ENCODE data around the gene SHMT2.

Gene SHMT2

DNA sequence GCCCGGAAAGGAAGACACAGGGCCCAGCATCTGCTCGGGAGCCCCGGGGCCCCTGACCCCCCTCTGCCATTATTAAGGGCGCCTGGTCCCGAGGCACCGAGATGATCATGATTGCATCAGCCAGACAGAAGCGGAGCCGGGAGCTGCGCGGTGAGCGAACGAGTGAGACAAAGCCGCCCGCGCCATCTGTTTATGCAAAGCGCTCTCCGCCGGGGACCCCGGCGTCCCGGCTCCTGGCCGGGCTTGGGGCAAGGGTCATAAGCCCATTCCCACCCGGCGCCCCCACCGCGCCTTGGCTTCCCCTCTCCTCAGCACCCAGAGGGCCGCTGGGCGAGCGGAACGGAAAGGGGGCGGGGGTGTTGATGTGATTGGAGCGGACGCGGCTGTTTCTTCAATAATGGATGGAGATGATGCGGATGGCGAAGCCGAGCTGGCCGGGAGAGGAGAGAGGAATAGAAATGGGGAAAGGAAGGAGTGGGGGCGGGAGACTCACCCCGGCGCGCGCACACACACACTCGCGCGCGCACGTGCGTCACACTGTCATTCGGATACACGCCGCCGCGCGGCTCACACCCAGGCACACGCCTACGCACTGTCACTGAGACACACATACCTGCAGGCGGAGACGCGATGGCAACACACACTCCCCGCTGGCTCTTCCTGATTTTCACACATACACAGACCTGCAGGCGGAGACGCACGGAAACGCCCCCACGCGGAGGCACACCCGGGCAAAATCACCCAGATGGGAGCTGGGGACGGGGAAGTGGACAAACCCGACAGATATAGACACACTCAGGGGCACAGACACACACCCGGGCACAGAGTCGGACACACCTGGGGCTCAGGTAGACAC is 10.8 kb downstream of the SHMT2 start:
- no peak for DNase-seq (ENCODE audit: low read depth)

DNA sequence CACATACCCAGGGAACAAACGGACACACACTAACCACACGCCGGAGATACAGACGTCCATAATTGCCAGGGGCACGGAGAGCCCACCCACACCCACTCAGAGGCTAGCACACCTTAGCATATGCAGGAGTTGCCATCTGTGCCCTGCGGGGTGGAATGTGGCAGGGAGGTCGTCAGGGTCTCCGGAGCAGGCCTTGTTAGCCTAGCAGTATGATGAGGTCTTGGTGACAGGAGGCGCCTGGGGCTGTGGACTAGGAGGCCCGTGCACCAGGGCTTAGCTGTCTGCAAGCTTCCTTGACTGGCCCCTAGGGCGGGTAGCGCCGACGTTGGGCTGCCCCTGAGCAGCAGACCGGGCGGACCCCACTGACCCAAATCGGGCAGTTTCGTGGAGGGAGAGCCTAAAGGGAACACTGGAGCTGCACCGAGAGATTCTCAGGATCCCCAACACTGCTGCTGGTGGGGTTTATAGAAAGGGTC is 11.5 kb downstream of the SHMT2 start:
- no peak for DNase-seq (ENCODE audit: low read depth)

DNA sequence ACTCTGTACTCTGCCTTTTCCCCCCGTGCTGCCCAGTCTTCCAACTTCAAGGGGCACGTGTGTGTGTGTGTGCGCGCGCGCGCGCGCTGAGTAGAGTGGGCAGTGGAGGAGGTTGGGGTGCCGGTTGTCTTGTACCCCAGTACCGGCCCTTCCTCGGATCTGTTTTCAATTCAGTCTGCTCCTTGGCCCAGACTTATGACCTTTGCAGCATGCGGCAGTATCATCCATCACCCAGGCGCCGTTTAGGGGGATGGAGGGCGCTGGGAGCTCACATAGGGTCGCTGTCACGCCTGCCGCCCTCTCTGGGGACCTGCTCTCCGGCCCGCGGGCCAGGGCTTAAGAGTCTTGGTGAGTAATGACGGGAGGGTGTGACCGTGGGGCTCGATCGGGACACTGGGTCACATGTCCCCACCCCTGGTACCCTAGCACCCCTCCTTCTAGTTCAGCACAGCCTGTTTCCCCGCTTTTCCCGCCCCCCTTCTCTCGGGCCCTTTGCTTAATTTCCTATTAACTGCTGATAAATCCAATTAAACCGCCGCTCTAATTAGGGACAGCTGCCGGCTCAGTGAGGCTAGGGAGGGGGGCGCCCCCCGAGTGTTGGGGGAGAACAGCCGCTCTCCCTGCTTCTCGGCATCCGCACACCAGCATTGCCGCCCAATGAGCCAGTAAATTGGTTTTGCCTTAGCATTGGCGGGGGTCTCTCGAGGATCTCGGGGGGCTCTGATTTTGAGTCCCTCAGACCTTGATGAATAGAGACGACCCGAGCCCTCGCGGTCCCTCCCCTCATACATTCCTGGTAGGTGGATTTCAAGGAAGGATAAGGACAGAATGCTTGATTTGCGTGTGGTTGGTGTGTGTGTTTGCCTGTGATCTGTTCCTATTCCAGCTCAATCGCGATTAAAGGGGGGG is 12.1 kb downstream of the SHMT2 start:
- no peak for DNase-seq (ENCODE audit: low read depth)

DNA sequence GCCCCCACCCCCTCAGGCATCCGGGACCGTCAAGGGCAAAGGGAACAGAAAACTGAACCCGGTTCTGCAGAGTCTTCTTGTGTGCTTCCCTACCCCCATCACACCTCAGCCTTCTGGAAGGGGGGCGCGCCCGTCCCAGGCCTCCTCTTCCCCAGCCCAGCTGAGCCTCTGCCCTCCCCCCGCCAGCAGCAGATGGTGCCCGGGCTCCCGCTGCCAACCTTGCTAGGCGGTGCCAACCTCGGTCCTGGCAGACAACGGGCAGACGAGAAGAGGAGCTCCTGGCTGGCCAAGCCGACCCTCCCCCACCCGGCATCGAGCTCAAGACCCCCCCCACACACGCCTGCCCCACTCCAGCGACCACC is 12.8 kb downstream of the SHMT2 start:
- no peak for DNase-seq (ENCODE audit: low read depth)

DNA sequence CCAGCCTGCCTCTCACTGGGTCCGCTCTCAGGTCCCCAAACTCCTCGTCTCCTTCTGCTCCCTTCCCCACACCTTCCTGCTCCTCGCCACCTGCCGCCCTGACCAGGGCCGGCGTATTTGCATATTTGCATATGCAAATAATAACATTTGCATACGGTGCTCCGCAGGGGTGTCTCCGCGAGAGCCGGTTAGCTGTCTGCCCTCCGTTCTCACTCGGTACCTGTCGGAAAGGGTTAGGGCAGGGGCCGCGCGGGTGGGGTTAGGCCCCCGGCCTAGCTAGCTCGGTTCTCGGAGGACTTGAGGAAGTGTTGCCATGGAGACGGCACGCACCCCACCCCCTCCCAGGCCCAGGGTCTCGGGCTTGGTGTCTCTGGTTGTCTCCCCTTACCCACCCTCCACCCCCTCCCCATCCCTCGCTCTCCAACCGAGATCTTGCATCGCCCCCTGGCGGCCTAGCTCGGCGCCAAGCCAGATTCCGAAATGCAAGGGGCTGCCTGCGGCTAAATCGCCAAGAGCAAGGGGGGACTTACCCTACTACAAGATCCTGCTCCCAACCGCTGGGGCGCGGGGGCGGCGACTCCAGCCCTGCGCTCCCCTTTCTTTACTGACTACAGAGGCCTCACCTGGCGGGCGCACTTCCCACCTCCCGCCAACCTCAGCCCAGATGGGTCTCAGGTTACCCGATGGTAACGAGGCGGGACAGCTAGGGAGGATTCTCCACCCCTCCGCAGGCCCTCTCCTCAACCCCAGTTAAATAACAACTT is 13.4 kb downstream of the SHMT2 start:
- DNase-seq (ENCODE audit: low read depth) = no peak

DNA sequence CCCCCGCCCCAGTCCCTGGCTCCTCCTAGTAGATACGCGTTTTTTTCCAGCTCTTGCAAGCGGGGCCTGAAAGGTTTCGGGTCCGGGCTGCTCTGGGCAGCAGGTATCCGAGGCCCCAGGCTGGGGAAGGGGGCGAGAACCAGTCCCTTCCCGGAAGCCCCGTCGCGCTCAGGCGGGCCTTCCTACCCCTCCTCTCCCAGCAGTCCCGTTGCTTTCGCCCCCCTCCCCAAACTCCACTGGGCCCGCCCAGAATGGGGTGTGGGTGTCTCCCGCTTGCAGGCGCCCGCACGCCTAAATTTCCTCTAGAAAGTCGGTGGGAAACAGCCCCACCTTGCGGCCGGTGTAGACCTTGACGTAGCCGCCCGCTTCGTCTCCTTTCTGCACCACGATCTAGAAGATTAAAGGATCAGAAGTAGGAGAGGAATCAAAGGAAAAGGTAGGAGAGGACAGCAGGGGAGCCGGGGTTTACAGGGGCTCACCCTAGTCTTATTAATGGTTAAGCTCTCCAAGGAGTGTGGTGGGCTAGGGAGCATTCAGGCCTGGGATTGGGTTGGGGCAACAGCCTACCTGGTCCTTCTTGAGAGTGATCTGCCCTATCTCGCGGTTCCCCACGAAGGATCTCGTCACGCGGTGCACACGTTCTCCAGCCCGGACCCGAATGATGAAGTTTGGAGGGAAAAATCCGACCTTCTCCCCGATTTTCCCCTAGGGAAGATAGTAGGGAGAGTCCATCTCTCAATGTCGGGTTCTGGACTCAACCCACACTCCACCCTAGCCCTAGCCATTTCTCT is 14.2 kb downstream of the SHMT2 start:
- no peak for DNase-seq (ENCODE audit: low read depth)

DNA sequence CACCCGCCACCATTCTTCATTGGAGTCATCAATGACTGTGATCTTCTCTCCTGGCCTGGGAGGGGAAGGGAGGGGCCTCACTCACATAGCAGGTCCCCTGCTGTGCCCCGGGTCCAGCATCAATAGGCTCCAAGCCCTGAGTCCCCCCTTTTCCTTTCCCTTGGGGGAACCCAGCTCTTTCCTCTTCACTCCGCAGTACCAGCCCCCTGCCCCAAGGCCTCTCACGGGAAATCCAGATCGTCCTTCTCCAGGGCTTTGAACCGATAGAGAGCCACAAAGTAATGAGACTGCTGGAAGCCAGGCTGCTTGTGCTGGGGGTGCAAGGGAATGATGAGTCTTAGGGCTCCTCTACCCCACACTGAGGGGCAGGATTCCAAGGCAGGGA is 14.8 kb downstream of the SHMT2 start:
- no peak for DNase-seq (ENCODE audit: low read depth)

DNA sequence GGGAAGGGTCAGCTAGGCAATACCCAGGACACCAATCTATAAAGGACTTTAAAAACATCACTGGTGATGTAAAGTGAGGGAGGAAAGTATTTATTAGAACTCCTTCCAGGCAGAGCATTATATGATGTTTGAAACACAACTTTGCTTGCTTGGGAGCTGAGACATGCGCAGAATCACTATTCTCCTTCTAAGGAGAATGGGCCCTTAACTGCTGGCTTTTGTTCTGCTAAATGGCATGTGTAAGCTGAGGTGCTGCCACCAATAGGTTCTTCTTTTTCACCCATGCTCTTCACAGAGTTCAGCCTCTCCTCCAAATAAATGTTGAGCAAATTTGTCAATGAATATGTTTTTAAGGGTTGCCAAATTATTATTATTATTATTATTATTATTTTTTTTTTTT is 17.5 kb downstream of the SHMT2 start:
- no peak for DNase-seq (ENCODE audit: low read depth)

DNA sequence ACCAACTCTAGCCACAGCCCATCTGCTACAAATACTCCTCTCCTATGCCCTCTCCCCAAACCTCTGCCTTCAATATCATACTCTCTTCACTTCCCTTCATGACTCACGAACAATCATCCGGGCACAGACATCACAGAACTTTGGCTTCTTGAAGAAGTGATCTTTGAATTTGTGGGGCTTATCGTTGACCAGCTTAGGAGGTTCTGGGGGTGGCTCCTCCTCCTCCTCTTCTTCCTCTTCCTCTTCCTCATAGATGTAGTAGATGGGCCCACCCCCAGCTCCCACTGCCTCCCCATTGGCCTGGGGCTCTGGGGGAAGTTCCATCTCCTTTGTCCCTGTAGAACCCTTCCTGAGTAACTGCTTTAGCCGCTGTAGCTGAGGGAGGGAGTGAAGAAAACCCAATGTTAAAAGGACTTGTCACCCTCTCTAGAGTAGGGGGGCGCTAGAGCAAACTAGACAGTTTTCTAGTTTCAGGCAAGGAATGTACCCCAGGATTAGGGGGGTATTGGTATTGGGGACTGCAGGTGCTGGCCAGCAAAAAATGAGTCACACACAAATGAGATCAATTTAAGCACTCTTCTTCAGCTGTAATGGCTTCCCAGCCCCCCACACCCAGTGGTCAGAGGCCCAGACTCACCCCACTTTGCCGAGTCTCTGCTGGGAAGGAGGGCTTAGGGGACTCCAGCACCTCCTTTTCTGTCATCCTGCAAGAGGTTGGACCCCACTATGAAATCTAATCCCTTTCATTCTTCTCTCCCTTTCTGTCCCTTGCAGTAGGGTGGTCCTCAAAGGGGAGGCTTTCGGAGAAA is 19.6 kb downstream of the SHMT2 start:
- no peak for DNase-seq (ENCODE audit: low read depth)

DNA sequence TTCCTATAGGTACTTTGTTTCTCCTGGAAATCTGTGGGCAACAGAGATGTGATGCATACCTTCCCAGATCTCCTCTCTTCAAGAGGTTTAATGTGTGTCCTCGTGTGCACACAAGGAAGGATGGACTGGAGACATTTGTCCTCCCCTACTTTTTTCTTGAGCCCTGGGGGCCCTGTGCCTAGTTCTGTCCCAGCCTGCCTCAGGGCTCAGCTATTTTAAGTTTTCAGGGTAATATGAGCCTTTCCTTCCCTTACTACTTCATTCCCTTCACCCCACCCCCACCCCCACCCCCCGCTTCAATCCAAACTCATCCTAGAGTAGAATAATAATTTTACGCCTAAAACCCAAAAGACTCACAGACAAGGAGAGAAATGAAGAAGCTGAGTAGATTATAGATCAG is 21.0 kb downstream of the SHMT2 start:
- DNase-seq (ENCODE audit: low read depth) = no peak

DNA sequence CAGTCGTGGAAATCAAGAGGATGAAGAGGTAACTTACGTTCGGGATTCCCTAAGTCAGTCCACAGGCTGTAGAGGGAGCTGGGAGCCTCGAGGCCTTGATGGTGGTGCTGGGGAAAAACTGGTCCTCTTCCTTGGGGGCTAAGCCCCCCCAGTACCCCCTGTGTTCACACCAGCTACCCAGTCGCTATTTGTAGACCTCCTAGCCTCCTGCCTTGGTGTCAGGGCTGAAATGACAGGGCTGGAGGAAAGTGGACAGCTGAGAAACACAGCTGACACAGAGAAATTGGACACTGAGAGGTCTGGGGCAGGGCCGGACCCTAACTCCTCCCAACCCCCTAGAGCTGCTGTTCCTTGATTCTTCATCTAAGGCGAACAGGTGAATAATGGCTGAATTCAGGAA is 21.4 kb downstream of the SHMT2 start, which contains the start of gene STAC3:
Gene STAC3 (minus strand): TSS at position 232 of the 400 bp plus-strand sequence. CDS start 1,551 bp downstream, outside the sequence.
- DNase-seq (ENCODE audit: low read depth) = no peak

DNA sequence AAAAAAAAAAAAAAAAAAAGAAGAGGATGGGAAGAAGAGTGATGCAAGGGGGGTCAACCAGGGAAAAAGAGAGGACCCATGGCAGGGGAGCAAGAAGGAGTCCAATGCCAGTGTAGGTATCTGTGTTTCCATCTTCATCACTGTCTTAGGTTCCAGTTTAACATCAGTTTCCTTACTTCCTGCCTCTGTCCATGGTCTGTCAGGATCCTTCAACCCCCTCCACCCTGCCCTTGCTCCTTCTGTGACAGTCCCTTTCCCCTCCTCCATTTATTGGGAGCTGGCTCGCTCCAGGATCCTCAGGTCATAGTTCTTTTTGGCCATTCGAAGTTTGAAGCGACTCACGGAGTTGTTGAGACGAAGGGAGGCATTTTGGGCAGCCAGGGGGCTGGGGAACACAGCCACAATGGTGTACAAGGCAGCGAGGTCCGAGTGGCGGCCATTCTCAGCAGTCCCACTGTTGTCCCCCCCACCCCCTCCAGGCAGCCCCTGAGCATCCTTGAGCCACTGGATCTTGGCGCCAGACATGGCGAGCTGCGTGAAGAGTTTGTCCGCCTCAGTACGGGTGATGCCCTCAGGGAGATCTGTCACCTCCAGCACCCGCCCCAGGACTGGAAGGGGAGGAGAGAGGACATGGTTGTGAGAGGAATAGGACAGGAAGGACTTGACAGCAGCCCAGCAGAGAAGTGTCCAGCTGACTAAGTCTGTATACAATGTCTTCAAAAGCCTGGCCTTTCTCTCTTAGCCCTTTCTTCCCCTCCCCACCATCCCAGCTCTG is 25.2 kb downstream of the SHMT2 start:
- DNase-seq (ENCODE audit: low read depth) = no peak

DNA sequence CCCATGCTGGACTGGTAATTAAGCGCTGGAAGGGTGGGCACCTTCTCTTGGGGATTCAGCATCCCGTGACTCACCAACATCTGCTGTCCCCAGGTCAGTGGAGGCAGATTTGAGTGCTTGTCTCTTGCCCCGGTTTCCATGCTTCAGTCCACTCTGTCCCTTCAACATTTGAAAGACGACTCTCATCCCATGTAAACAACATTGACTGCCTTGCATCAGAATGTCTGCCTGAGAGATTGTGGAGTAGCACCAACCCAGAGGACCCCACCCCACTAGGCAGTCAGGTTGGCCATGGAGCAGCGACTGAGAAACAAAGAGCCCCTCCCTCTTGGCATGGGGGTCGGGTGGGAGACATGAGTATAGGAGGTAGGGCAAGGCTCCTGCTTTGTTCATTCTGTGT is 26.4 kb downstream of the SHMT2 start:
- no peak for DNase-seq (ENCODE audit: low read depth)

DNA sequence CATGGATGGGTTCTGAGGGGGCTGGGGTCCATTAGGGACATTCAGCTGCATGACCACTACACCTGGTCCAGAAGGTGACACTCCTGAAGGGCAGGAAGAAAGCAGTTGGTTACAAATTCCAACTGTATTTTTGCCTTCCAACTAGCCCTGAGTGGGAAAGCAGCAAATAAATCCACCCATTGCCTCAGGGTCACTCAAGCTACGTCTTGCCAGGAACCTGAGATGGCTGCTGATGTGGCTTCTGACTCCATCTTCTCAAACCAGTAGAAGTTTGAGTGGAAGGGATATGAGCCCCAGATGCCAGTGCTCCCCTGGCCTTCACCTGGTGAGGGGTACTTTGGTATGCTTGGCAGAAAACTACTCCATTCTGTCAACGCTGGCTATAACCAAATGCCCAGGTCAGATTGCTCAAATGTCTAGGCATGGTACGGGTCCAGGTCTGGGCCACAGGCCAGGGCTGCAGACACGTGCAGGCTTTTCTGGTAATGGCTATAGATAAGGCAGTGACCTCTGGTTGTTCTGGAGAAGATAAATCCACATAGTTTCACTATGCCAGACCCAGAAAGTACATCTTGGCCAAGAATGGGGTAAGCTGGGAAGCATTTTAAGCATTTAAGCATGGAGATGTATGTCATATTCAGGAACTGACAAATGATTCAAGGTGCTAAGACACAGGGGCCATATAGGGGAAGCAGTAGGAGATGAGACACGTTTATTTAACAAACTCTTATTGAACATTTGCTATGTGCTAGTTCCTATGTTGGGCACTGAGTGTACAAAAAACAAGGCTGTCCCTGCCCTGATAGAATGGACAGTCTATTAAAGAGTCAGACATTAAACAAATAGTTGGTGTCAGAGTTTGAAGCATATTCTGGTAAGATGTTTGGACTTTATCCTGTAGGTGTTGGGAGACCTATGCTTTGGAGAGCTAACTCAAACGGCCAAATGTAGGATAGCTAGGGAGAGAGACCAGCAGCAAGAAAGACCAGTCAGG is 29.8 kb downstream of the SHMT2 start:
- no peak for DNase-seq (ENCODE audit: low read depth)

DNA sequence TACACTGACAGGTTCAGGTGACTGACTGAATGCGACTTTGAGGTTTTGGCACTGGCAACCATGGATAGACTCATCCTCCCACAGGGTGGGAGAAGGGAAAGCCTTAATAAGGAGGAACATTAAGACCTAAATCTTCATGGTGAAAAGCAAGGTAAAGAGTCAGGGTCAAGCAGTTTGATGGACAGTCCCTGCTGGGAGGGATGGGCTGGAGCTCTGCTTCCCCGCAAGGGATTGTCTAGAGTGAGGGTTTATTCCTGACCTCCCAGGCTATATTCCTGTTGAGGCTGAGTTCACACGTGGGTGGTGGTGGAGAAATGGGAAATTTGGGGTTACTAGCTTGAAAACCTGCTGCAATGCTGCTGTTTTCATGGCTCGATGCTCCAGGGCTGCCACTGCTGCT is 30.9 kb downstream of the SHMT2 start:
- DNase-seq (ENCODE audit: low read depth) = no peak

DNA sequence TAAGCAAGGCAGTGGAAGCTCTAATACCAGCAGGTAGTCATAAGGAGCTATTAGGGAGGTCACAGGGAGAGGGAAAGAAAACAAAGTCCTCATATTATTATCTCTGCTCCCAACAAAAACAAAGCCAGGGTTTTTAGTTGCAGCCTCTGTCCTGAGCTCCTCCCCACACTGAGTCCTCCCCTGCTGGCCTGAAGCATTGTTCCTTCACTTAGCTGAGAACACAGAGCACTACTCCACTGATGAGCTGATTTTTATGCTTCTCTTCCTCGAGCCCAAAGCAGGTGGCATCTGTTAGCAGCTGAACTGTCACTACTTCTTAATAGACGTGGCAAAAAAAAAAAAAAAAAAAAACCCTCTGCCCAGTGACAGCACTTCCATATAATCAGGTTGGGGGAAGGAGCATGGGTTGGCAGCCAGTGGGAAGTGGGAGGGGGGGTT is 31.9 kb downstream of the SHMT2 start:
- DNase-seq (ENCODE audit: low read depth) = no peak

DNA sequence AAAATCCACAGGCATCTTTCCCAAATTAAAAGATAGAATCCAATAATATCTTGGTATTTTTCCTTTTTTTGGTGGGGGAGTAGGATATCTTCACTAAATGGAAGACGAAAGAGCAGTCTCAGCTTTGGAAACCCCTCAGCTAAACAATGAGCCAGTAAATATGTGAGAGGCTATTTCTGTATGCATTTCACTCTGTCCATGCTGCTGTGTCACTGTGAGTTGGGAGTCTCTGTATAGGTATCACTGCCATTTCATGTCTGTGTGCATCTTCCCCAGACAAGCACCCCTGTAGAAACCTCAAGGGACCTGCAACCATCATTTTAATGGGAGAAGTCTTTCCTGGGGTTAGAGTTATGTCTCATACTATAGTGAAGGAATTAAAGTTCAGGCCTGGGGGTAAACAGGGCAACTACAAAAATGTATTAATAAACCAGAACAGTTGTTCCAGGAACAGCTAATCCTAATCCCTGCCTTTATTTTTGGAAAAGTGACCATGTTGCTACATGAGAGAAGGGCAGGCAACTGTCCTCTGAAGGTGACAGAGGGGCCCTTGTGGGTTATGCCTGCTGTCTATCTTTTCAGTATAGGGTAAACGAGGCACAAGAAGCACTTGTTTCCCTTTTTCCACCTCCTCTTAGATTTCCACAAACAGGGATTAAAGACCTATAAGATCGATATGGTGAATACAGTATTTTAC is 32.8 kb downstream of the SHMT2 start:
- no peak for DNase-seq (ENCODE audit: low read depth)

DNA sequence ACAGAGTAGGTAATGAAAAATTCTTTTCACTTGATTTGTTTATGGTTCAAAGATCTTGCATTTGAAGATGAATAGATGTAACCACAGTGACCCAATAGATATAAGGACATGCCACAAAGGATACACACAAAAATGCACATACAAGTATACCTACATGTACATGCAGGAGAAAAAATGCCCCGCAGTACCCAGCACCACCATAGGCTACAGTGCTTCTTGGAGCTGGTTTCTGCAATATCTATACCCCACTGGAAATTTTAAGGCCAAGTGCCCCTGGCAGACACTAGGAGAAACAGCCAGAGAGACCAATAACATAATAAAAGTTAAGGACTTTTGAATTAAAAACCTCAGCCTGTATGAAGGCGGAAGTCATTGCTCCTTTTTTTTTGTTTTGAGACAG is 33.6 kb downstream of the SHMT2 start:
- no peak for DNase-seq (ENCODE audit: low read depth)
